Activated B cell treated with CpG ODN at 0.5 μM for 24 hours (primary cell): Measurements from ENCODE around the gene DNMT3B. TPM values are rescaled to one million over a fixed set of nuclear protein-coding genes. Genes with fewer than 3 reads are reported as not detected.

ENCODE experiments used
- ATAC-seq: fragments of 200-7000 bp; cut with Tn5 transposase; one replicate; pipeline ENCODE4 v1.10.0; 2021; ENCODE audit warnings: low read depth, mild to moderate bottlenecking, moderate library complexity
- CTCF ChIA-PET: fragments of 350-600 bp; sonication (Branson Sonifier 250); formaldehyde crosslinking; loops from one replicate; lab custom pipeline; 2021; ENCODE audit warnings: antibody characterized with exemption; lab: Charles Lee
- POLR2A ChIA-PET: fragments of 350-600 bp; sonication (Branson Sonifier 250); formaldehyde crosslinking; loops from one replicate; lab custom pipeline; 2021; ENCODE audit warnings: antibody characterized with exemption; lab: Charles Lee
- DNase-seq: peaks from one replicate; pipeline ENCODE4 v3.0.0; 2022
- H3K27ac Mint-ChIP-seq: one replicate; pipeline ENCODE4 v1.8.0; 2020; ENCODE audit warnings: mixed read lengths
- H3K27me3 Mint-ChIP-seq: one replicate; pipeline ENCODE4 v1.8.0; 2021; ENCODE audit warnings: mixed read lengths
- H3K36me3 Mint-ChIP-seq: one replicate; pipeline ENCODE4 v1.8.0; 2021; ENCODE audit warnings: low read depth, mixed read lengths
- H3K4me1 Mint-ChIP-seq: one replicate; pipeline ENCODE4 v1.8.0; 2021; ENCODE audit warnings: mixed read lengths
- H3K4me3 Mint-ChIP-seq: one replicate; pipeline ENCODE4 v1.8.0; 2020; ENCODE audit warnings: mild to moderate bottlenecking, mixed read lengths
- H3K9me3 Mint-ChIP-seq: one replicate; pipeline ENCODE4 v1.8.0; 2020; ENCODE audit warnings: mixed read lengths
- intact Hi-C: fragments of 100-400 bp; cut with micrococcal nuclease; formaldehyde crosslinking; loops from one replicate; pipeline ENCODE4 v1.15.1; 2024
- total RNA-seq: library from RNA; stranded (reverse); gene quantifications from 2 replicates; pipeline ENCODE4 v1.2.3, GENCODE V29; 2022
- TF ChIP-seq, protein P1 (sequence below): fragments of 200-600 bp; IDR thresholded peaks from one replicate; pipeline ENCODE4 v1.8.0; 2022; ENCODE audit warnings: antibody characterized with exemption, mild to moderate bottlenecking

The DNMT3B gene
- total RNA-seq, 1 donor from 2014 or later = 0.20 TPM

DNA sequence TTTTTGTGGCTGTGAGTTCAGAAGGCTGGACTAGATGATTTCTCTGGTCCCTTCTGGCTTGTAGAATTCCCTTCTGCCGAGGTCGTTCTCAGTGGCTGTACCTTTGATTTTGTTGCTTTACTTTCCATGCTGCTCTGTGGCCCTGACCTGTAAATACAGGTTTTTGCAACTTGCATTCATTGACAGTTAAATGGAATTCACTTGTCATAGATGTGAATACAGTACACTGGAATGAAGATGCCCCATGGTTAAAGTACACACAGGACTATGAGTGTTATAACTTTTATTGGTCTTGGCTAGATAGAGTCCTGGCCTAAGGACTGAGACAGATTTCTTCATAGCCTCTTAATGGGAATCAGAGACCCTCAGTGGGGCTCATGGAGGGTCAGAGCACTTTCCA is 83.6 kb downstream of the DNMT3B start:
- DNase-seq (no peak), ATAC-seq (no peak)
- Mint-ChIP-seq H3K27me3 (no peaks in the 10 kb centered on the region), H3K4me3 (no peak overlapping the region), H3K9me3 (no peaks in the 10 kb centered on the region), H3K36me3 (peaks cover 86% of the 10 kb centered on the region), H3K27ac (no peak overlapping the region), H3K4me1 (no peaks in the 10 kb centered on the region)
- intact Hi-C loops = no loop called here
- TF ChIP-seq, protein P1, sequence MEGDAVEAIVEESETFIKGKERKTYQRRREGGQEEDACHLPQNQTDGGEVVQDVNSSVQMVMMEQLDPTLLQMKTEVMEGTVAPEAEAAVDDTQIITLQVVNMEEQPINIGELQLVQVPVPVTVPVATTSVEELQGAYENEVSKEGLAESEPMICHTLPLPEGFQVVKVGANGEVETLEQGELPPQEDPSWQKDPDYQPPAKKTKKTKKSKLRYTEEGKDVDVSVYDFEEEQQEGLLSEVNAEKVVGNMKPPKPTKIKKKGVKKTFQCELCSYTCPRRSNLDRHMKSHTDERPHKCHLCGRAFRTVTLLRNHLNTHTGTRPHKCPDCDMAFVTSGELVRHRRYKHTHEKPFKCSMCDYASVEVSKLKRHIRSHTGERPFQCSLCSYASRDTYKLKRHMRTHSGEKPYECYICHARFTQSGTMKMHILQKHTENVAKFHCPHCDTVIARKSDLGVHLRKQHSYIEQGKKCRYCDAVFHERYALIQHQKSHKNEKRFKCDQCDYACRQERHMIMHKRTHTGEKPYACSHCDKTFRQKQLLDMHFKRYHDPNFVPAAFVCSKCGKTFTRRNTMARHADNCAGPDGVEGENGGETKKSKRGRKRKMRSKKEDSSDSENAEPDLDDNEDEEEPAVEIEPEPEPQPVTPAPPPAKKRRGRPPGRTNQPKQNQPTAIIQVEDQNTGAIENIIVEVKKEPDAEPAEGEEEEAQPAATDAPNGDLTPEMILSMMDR = no peak
- CTCF ChIA-PET = no interaction called here
- POLR2A ChIA-PET = interaction anchor here (0.7 kb wide), 1 partner anchor 142 kb away, joined by 3 read pairs; no protein-coding TSS in a partner anchor

DNA sequence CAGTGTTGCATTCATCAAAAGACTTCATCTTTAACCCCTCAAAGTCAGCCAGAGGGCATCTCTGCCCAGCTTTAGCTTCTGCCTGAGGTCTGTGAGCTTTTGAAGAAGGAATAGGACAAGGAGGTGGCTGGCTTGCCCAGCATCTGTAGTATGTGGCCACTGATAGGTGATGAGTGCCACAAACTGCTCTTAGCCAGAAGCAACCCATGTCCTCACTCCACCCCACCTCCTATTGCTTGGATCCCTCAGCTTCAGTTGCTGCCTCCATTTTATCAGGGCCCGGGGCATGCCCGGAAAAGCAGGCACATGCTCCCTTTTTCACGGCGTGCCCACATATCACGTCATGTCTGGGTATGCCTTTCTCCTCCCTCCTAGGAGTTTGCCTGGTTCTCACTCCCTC is 84.7 kb downstream of the DNMT3B start:
- Mint-ChIP-seq H3K27ac (no peak overlapping the region), H3K9me3 (no peaks in the 10 kb centered on the region), H3K36me3 (peaks cover 88% of the 10 kb centered on the region), H3K27me3 (no peaks in the 10 kb centered on the region), H3K4me3 (no peak overlapping the region), H3K4me1 (no peaks in the 10 kb centered on the region)
- ChIA-PET POLR2A (no interaction called here), CTCF (interaction anchor here (0.6 kb wide), 1 partner anchor 9 kb away, joined by 3 read pairs; no protein-coding TSS in a partner anchor)
- intact Hi-C loops = no loop called here
- DNase-seq (no peak), ATAC-seq (no peak)
- TF ChIP-seq, protein P1 = no peak

DNA sequence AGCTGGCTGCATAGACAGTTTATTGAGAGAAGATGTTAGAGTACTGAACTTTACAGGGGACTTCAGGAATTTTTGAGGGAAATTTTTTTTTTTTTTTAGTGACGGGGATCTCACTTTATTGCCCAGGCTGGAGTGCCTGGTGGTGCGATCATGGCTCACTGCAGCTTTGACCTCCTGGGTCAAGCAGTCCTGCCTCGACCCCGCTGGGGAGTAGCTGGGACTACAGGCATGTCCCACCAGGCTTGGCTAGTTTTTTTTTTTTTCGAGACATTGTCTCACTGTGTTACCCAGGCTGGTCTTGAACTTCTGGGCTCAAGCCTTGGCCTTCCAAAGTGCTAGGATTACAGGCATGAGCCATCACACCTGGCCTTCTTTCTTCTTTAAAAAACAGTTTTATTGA is 85.8 kb downstream of the DNMT3B start:
- no peaks in the 10 kb centered on the region for H3K27me3 Mint-ChIP-seq
- ChIA-PET CTCF (no interaction called here), POLR2A (no interaction called here)
- no peaks in the 10 kb centered on the region for H3K9me3 Mint-ChIP-seq
- intact Hi-C loops = no loop called here
- H3K36me3 Mint-ChIP-seq = peaks cover 89% of the 10 kb centered on the region
- DNase-seq (no peak), ATAC-seq (no peak)
- no peak overlapping the region for H3K4me3 Mint-ChIP-seq
- TF ChIP-seq, protein P1 = no peak
- H3K27ac Mint-ChIP-seq = no peak overlapping the region
- no peaks in the 10 kb centered on the region for H3K4me1 Mint-ChIP-seq

DNA sequence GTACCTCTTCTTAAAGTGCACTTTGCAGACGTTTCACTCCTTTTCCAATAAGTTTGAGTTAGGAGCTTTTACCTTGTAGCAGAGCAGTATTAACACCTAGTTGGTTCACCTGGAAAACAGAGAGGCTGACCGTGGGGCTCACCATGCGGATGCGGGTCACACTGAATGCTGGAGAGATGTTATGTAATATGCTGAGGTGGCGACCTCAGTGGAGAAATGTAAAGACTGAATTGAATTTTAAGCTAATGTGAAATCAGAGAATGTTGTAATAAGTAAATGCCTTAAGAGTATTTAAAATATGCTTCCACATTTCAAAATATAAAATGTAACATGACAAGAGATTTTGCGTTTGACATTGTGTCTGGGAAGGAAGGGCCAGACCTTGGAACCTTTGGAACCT is 86.7 kb downstream of the DNMT3B start:
- ATAC-seq (no peak), DNase-seq (no peak)
- TF ChIP-seq, protein P1 = no peak
- Mint-ChIP-seq H3K9me3 (no peaks in the 10 kb centered on the region), H3K4me1 (no peaks in the 10 kb centered on the region), H3K36me3 (peaks cover 88% of the 10 kb centered on the region), H3K27ac (no peak overlapping the region), H3K4me3 (no peak overlapping the region), H3K27me3 (no peaks in the 10 kb centered on the region)
- intact Hi-C loops = no loop called here
- ChIA-PET CTCF (no interaction called here), POLR2A (no interaction called here)

DNA sequence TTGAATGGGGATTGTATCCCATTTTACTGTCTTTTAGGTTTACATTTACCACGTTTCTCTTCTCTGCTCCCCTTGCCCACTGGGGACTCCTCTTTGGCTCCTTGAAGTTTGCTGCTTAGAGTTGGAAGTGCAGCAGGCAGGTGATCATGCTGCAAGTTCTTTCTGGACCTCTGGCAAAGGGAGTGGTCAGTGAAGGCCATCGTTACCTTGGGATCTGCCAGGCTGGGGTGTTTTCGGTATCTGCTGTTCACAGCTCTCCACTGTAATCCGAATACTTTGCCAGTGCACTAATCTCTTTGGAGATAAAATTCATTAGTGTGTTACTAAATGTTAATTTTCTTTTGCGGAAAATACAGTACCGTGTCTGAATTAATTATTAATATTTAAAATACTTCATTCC is 87.4 kb downstream of the DNMT3B start:
- TF ChIP-seq, protein P1 = no peak
- no peak for DNase-seq
- intact Hi-C loops = no loop called here
- Mint-ChIP-seq H3K27ac (no peak overlapping the region), H3K27me3 (no peaks in the 10 kb centered on the region), H3K9me3 (no peaks in the 10 kb centered on the region), H3K4me3 (no peak overlapping the region), H3K36me3 (peaks cover 89% of the 10 kb centered on the region), H3K4me1 (no peaks in the 10 kb centered on the region)
- ChIA-PET POLR2A (no interaction called here), CTCF (no interaction called here)
- ATAC-seq = no peak
